ENCODE measurements around the gene PI3.

GRCh38 chr20:45223136-45223535 lies 48.4 kb downstream of the PI3 start:
- no peak for TF ChIP-seq RAD21 (CRISPR knock-in tag; conservative IDR thresholded peaks at IDR 0.05 in 1 of 2, IDR thresholded peaks at IDR 0.05 in 1 of 2)
- no peak for TF ChIP-seq CEBPG (CRISPR knock-in tag; IDR thresholded peaks at IDR 0.05)
- no peak for TF ChIP-seq CEBPG (tag; conservative IDR thresholded peaks at IDR 0.05 in 1 of 2, IDR thresholded peaks at IDR 0.05 in 1 of 2)
- TF ChIP-seq SRF (CRISPR knock-in tag; IDR thresholded peaks at IDR 0.05): no peak
- no peak for TF ChIP-seq JUND (IDR thresholded peaks at IDR 0.05; ENCODE audit: borderline replicate concordance, low read depth, low read length)
- no peak for TF ChIP-seq JUND (tag; IDR thresholded peaks at IDR 0.05; ENCODE audit: borderline replicate concordance, low read depth, low read length)
- no peak for TF ChIP-seq FOXJ3 (CRISPR knock-in tag; IDR thresholded peaks at IDR 0.05)
- TF ChIP-seq MEF2A (IDR thresholded peaks at IDR 0.05; ENCODE audit: control insufficient read depth, low read depth, low read length): no peak
- no peak for TF ChIP-seq ZNF277 (CRISPR knock-in tag; IDR thresholded peaks at IDR 0.05; ENCODE audit: borderline replicate concordance)

Measured in K562 (cell line).